NCI-H345 (cell line): ENCODE data around the gene LDB3.

Experiments
- DNase-seq: peaks from one replicate; lab custom pipeline; 2025; lab: John Stamatoyannopoulos, UW

Gene LDB3

GRCh38 chr10:86685893-86686632 is 17.8 kb downstream of the LDB3 start:
- no peak for DNase-seq

- DNase-seq = no peak
Observed at GRCh38 chr10:86686972-86687371, 18.7 kb downstream of the LDB3 start.

- no peak for DNase-seq
Observed at GRCh38 chr10:86687750-86688149, 19.4 kb downstream of the LDB3 start.

GRCh38 chr10:86688398-86688921 is 20.1 kb downstream of the LDB3 start:
- DNase-seq = peak; percentile 4

GRCh38 chr10:86689146-86689545 is 20.8 kb downstream of the LDB3 start:
- no peak for DNase-seq

- DNase-seq = no peak
Observed at GRCh38 chr10:86690231-86690630, 21.9 kb downstream of the LDB3 start.

GRCh38 chr10:86690657-86691084 is 22.4 kb downstream of the LDB3 start:
- DNase-seq = no peak

- no peak for DNase-seq
Observed at GRCh38 chr10:86691333-86692022, 23.2 kb downstream of the LDB3 start.

GRCh38 chr10:86692023-86692514 is 23.8 kb downstream of the LDB3 start:
- no peak for DNase-seq

- no peak for DNase-seq
Observed at GRCh38 chr10:86692664-86693063, 24.4 kb downstream of the LDB3 start.

GRCh38 chr10:86693275-86693674 is 25.0 kb downstream of the LDB3 start:
- DNase-seq = no peak

GRCh38 chr10:86693721-86694369 is 25.5 kb downstream of the LDB3 start:
- DNase-seq = peak; percentile 26

GRCh38 chr10:86698207-86698940 is 30.1 kb downstream of the LDB3 start:
- no peak for DNase-seq

- DNase-seq = no peak
Observed at GRCh38 chr10:86699125-86699524, 30.8 kb downstream of the LDB3 start.

- DNase-seq = no peak
Observed at GRCh38 chr10:86699541-86699940, 31.2 kb downstream of the LDB3 start.

GRCh38 chr10:86699991-86700840 is 31.9 kb downstream of the LDB3 start:
- no peak for DNase-seq

- DNase-seq = no peak
Observed at GRCh38 chr10:86700851-86701617, 32.7 kb downstream of the LDB3 start.

- no peak for DNase-seq
Observed at GRCh38 chr10:86703176-86703575, 34.9 kb downstream of the LDB3 start.

- DNase-seq = no peak
Observed at GRCh38 chr10:86705139-86705538, 36.8 kb downstream of the LDB3 start.

GRCh38 chr10:86705905-86706304 is 37.6 kb downstream of the LDB3 start:
- no peak for DNase-seq
